Transverse colon (tissue), 4 donors: Measurements from ENCODE around the gene DES. TPM values are rescaled to one million over a fixed set of nuclear protein-coding genes. Genes with fewer than 3 reads are reported as not detected.

ENCODE experiments used
- DNase-seq: peaks from one replicate; pipeline ENCODE4 v3.0.0-alpha.2; 2019
- H3K27ac ChIP-seq, 4 donors: fragments of 200-600 bp; sonication (generic); 2 replicates each; pipeline ENCODE4 v1.5.1; 2016 to 2018; ENCODE audit warnings: inconsistent platforms in 4 of 4
- H3K27me3 ChIP-seq: fragments of 200-600 bp; sonication (generic); 2 replicates; pipeline ENCODE4 v1.5.1; 2017; ENCODE audit warnings: inconsistent platforms
- H3K36me3 ChIP-seq, 4 donors: fragments of 200-600 bp; sonication (generic); 2 replicates each; pipeline ENCODE4 v1.5.1; 2017 to 2019; ENCODE audit warnings: inconsistent platforms in 4 of 4
- H3K4me1 ChIP-seq, 4 donors: fragments of 200-600 bp; sonication (generic); 2 replicates each; pipeline ENCODE4 v1.5.1; 2017 to 2020; ENCODE audit warnings: inconsistent platforms in 4 of 4
- H3K4me3 ChIP-seq, 4 donors: fragments of 200-600 bp; sonication (generic); 1 replicate in 1 of 4; 2 replicates in 3 of 4; pipeline versions ENCODE4 v1.5.1 to v1.6.1; 2017 to 2019; ENCODE audit warnings: inconsistent platforms in 4 of 4
- H3K9me3 ChIP-seq, 2 donors: fragments of 200-600 bp; sonication (generic); 2 replicates each; pipeline ENCODE4 v1.5.1; 2017 to 2019; ENCODE audit warnings: inconsistent platforms in 2 of 2
- CTCF ChIP-seq, 5 experiments: fragments of 200-600 bp in 3 of 5; fragments of 450-650 bp in 2 of 5; sonication (generic) in 3 of 5; IDR thresholded peaks; 1 replicate in 2 of 5; 2 replicates in 3 of 5; pipeline ENCODE4 v1.5.1; 2016 to 2017; ENCODE audit warnings: antibody characterized with exemption in 5 of 5, inconsistent platforms in 3 of 5, mild to moderate bottlenecking in 2 of 5, moderate library complexity in 1 of 5
- EP300 ChIP-seq: sonication (generic); formaldehyde crosslinking; IDR thresholded peaks from one replicate; pipeline ENCODE4 v1.6.1; 2017; ENCODE audit warnings: antibody characterized with exemption, low read depth
- POLR2A ChIP-seq: fragments of 450-650 bp; IDR thresholded peaks from one replicate; pipeline ENCODE4 v1.6.1; 2016; ENCODE audit warnings: antibody characterized with exemption, mild to moderate bottlenecking, moderate library complexity
- POLR2AphosphoS5 ChIP-seq, 3 donors: sonication (generic); formaldehyde crosslinking; IDR thresholded peaks; one replicate each; pipeline ENCODE4 v1.6.1; 2016; ENCODE audit warnings: antibody characterized with exemption in 3 of 3
- WGBS, 2 donors: methylation state at CpG; one replicate each; pipeline ENCODE4 v1.1.5; 2018; ENCODE audit warnings: low coverage in 1 of 2; 5-methylcytosine and 5-hydroxymethylcytosine counted together
- in situ Hi-C, 4 donors: fragments of 200-750 bp; cut with MboI; loops; one replicate each; pipeline versions ENCODE4 v1.15.0 to v1.15.1; 2017; ENCODE audit warnings: low sequenced_read_pairs in 3 of 4, low pct_ligation_motif_present in 1 of 4, low pct_unique_long_range_greater_than_20kb in 1 of 4
- intact Hi-C: fragments of 100-400 bp; cut with DNase I; formaldehyde crosslinking; loops from one replicate; pipeline ENCODE4 v1.15.1; 2023; ENCODE audit warnings: low total_unique reads
- total RNA-seq, 4 donors: library from RNA; depleted of rRNA; stranded (reverse); fragments of >200 nt; gene quantifications; one replicate each; pipeline ENCODE4 v1.1.0, GENCODE V29; 2016

Gene DES
- total RNA-seq, 4 donors from 2014 or later: 1,000 to 12,373 (median 1,519) TPM

GRCh38 chr2:219441451-219442255, 23.5 kb downstream of the DES start:
- peaks cover 68% of the 10 kb centered on the region for H3K27me3 ChIP-seq

GRCh38 chr2:219442256-219443015, 24.3 kb downstream of the DES start:
- TF ChIP-seq POLR2A: no peak
- TF ChIP-seq POLR2AphosphoS5 (IDR thresholded peaks at IDR 0.05): no peak
- TF ChIP-seq EP300: no peak
- no peak for TF ChIP-seq CTCF (IDR thresholded peaks at IDR 0.05)
- H3K27ac ChIP-seq: peak overlapping the region; percentile 83 to 96 (median 85)
- peaks cover 0 to 11% (median 1%) of the 10 kb centered on the region in 4 donors for H3K4me1 ChIP-seq
- peak overlapping the region; percentile 45 to 63 (median 60) for H3K4me3 ChIP-seq
- DNase-seq: no peak
- in situ Hi-C loops (no loop called here), intact Hi-C loops (no loop called here)
- no peaks in the 10 kb centered on the region for H3K9me3 ChIP-seq
- H3K27me3 ChIP-seq: peaks cover 68% of the 10 kb centered on the region
- 4% methylated on average over 35 of the region's 35 CpGs; no CpG with 5 or more reads in 1 of the 2 donors for WGBS, 2 donors
- no peaks in the 10 kb centered on the region for H3K36me3 ChIP-seq

More at GRCh38 chr2:219441451-219442255, 23.5 kb downstream of the DES start:
- peaks cover 0 to 12% (median 3%) of the 10 kb centered on the region in 4 donors for H3K4me1 ChIP-seq
- no peaks in the 10 kb centered on the region for H3K9me3 ChIP-seq
- no peak for TF ChIP-seq EP300
- TF ChIP-seq POLR2AphosphoS5 (IDR thresholded peaks at IDR 0.05): no peak
- no peak for TF ChIP-seq CTCF (IDR thresholded peaks at IDR 0.05)
- TF ChIP-seq POLR2A: no peak
- 3% methylated on average over 40 of the region's 78 CpGs; no CpG with 5 or more reads in 1 of the 2 donors for WGBS, 2 donors
- H3K27ac ChIP-seq: peak overlapping the region; percentile 83 to 96 (median 85)
- in situ Hi-C loops (no loop called here), intact Hi-C loops (no loop called here)
- peak overlapping the region; percentile 45 to 63 (median 60) for H3K4me3 ChIP-seq
- H3K36me3 ChIP-seq: no peaks in the 10 kb centered on the region
- peak; percentile 55 for DNase-seq

GRCh38 chr2:219443016-219443696, 25.0 kb downstream of the DES start:
- Histone ChIP-seq H3K9me3 (no peaks in the 10 kb centered on the region), H3K4me1 (peaks cover 0 to 15% (median 3%) of the 10 kb centered on the region in 4 donors), H3K4me3 (peak overlapping the region in 2 of 4 donors; percentile 61 to 63), H3K27ac (peak overlapping the region; percentile 83 to 96 (median 85)), H3K36me3 (no peaks in the 10 kb centered on the region), H3K27me3 (peaks cover 75% of the 10 kb centered on the region)
- intact Hi-C loops (no loop called here), in situ Hi-C loops (no loop called here)
- WGBS, 2 donors: 68 to 84% methylated on average over 4 to 12 of the region's 12 CpGs
- DNase-seq: no peak
- TF ChIP-seq CTCF (IDR thresholded peaks at IDR 0.05) (no peak), EP300 (no peak), POLR2AphosphoS5 (IDR thresholded peaks at IDR 0.05) (no peak), POLR2A (no peak)

GRCh38 chr2:219443697-219444023, 25.5 kb downstream of the DES start:
- TF ChIP-seq POLR2AphosphoS5 (IDR thresholded peaks at IDR 0.05) (no peak), CTCF (IDR thresholded peaks at IDR 0.05) (no peak), EP300 (no peak), POLR2A (no peak)
- peaks cover 0 to 20% (median 5%) of the 10 kb centered on the region in 4 donors for H3K4me1 ChIP-seq
- H3K27me3 ChIP-seq: peaks cover 80% of the 10 kb centered on the region
- DNase-seq: no peak
- H3K9me3 ChIP-seq: no peaks in the 10 kb centered on the region
- intact Hi-C loops: no loop called here
- WGBS, 2 donors: 75% methylated on average over 3 of the region's 3 CpGs; no CpG with 5 or more reads in 1 of the 2 donors
- peak overlapping the region; percentile 83 to 96 (median 85) for H3K27ac ChIP-seq
- no peaks in the 10 kb centered on the region for H3K36me3 ChIP-seq
- in situ Hi-C loops: no loop called here
- peak overlapping the region in 1 of 4 donors; percentile 9 for H3K4me3 ChIP-seq
